H54 (cell line): ENCODE measurements around the gene MLLT10.
A peak's percentile ranks its signal among the peaks of the same experiment; 100 is the strongest.

Source experiments
- DNase-seq: peaks from one replicate; pipeline ENCODE4 v3.0.0; 2011; ENCODE audit warnings: low spot score, mixed read lengths; ENCODE audit not compliant: insufficient read length
- FAIRE-seq: peaks from 3 replicates; lab custom pipeline; 2011; peaks lifted over from hg19 to GRCh38; lab: Jason Lieb, UNC
- POLR2A ChIP-seq: IDR thresholded peaks from 2 replicates; pipeline ENCODE4 v1.6.1; 2011; ENCODE audit warnings: low read depth, mild to moderate bottlenecking, low read length

The MLLT10 gene

GRCh38 chr10:21668831-21669230 is 134.8 kb downstream of the MLLT10 start:
- no peak for TF ChIP-seq POLR2A
- no peak for DNase-seq
- FAIRE-seq: peak; percentile 30

- no peak for FAIRE-seq
- DNase-seq: no peak
- TF ChIP-seq POLR2A: no peak
Measured at GRCh38 chr10:21670391-21670790, 136.4 kb downstream of the MLLT10 start.

GRCh38 chr10:21673668-21674067 is 139.6 kb downstream of the MLLT10 start:
- no peak for FAIRE-seq
- no peak for TF ChIP-seq POLR2A

GRCh38 chr10:21675157-21675796 is 141.2 kb downstream of the MLLT10 start:
- no peak for DNase-seq
- FAIRE-seq: peak; percentile 75
- TF ChIP-seq POLR2A: no peak

More at GRCh38 chr10:21673668-21674067, 139.6 kb downstream of the MLLT10 start:
- no peak for DNase-seq

- TF ChIP-seq POLR2A: no peak
- no peak for DNase-seq
- FAIRE-seq: no peak
Measured at GRCh38 chr10:21677551-21677950, 143.5 kb downstream of the MLLT10 start.

GRCh38 chr10:21681156-21681555 is 147.1 kb downstream of the MLLT10 start:
- no peak for DNase-seq
- no peak for FAIRE-seq

GRCh38 chr10:21687266-21688008 is 153.4 kb downstream of the MLLT10 start:
- no peak for TF ChIP-seq POLR2A
- FAIRE-seq (peak; percentile 74), DNase-seq (no peak)

More at GRCh38 chr10:21681156-21681555, 147.1 kb downstream of the MLLT10 start:
- no peak for TF ChIP-seq POLR2A

- FAIRE-seq: no peak
- no peak for DNase-seq
- no peak for TF ChIP-seq POLR2A
Measured at GRCh38 chr10:21688009-21688332, 153.9 kb downstream of the MLLT10 start.

- no peak for TF ChIP-seq POLR2A
- DNase-seq (no peak), FAIRE-seq (no peak)
Measured at GRCh38 chr10:21688870-21689269, 154.8 kb downstream of the MLLT10 start.

GRCh38 chr10:21689881-21690280 is 155.8 kb downstream of the MLLT10 start:
- TF ChIP-seq POLR2A: no peak
- FAIRE-seq (no peak), DNase-seq (no peak)

- DNase-seq: no peak
- no peak for TF ChIP-seq POLR2A
- no peak for FAIRE-seq
Measured at GRCh38 chr10:21692916-21693315, 158.9 kb downstream of the MLLT10 start.

GRCh38 chr10:21693418-21693817 is 159.4 kb downstream of the MLLT10 start:
- DNase-seq: no peak
- no peak for FAIRE-seq
- TF ChIP-seq POLR2A: no peak

GRCh38 chr10:21694631-21695030 is 160.6 kb downstream of the MLLT10 start:
- FAIRE-seq: no peak
- no peak for DNase-seq
- TF ChIP-seq POLR2A: no peak

- no peak for TF ChIP-seq POLR2A
- FAIRE-seq (no peak), DNase-seq (no peak)
Measured at GRCh38 chr10:21696302-21696701, 162.3 kb downstream of the MLLT10 start.

- FAIRE-seq (no peak), DNase-seq (no peak)
- no peak for TF ChIP-seq POLR2A
Measured at GRCh38 chr10:21699575-21699974, 165.5 kb downstream of the MLLT10 start.
